HCT116 (cell line): Measurements from ENCODE around the gene TRABD. TPM values are rescaled to one million over a fixed set of nuclear protein-coding genes. Genes with fewer than 3 reads are reported as not detected.

ENCODE experiments used
- POLR2A ChIP-seq: IDR thresholded peaks from 2 replicates; pipeline ENCODE4 v1.7.0; 2011; ENCODE audit warnings: borderline replicate concordance; ENCODE audit not compliant: insufficient read depth, insufficient read length; ENCODE audit errors: extremely low read depth
- SIN3A ChIP-seq: IDR thresholded peaks from 2 replicates; pipeline ENCODE4 v1.6.1; 2012; ENCODE audit warnings: low read depth
- SP1 ChIP-seq: IDR thresholded peaks from 2 replicates; pipeline ENCODE4 v1.6.1; 2012; ENCODE audit warnings: low read depth
- total RNA-seq: library from RNA; stranded (reverse); gene quantifications from one replicate; pipeline ENCODE4 v1.2.1, GENCODE V29; 2021; ENCODE audit not compliant: unreplicated experiment
- TF ChIP-seq, protein P1 (sequence below), 3 experiments: fragments of 200-600 bp in 1 of 3; sonication (generic) in 1 of 3; IDR thresholded peaks in 2 of 3; conservative IDR thresholded peaks in 1 of 3; 2 replicates each; pipeline ENCODE4 v1.5.1; 2012 to 2017; ENCODE audit warnings: low read depth in 2 of 3, low read length in 2 of 3, antibody characterized with exemption in 1 of 3, borderline replicate concordance in 1 of 3, control low read depth in 1 of 3, mild to moderate bottlenecking in 1 of 3, mixed read lengths in 1 of 3, mixed run types in 1 of 3, moderate library complexity in 1 of 3; ENCODE audit not compliant: insufficient read depth in 1 of 3
- TF ChIP-seq, protein P2 (sequence below): IDR thresholded peaks from 2 replicates; pipeline ENCODE4 v1.6.1; 2012
- TF ChIP-seq, protein P3 (sequence below): IDR thresholded peaks from 2 replicates; pipeline ENCODE4 v1.6.1; 2012; ENCODE audit warnings: low read depth

The TRABD gene
- total RNA-seq, 1 experiment from 2014 or later = 90.3 TPM

DNA sequence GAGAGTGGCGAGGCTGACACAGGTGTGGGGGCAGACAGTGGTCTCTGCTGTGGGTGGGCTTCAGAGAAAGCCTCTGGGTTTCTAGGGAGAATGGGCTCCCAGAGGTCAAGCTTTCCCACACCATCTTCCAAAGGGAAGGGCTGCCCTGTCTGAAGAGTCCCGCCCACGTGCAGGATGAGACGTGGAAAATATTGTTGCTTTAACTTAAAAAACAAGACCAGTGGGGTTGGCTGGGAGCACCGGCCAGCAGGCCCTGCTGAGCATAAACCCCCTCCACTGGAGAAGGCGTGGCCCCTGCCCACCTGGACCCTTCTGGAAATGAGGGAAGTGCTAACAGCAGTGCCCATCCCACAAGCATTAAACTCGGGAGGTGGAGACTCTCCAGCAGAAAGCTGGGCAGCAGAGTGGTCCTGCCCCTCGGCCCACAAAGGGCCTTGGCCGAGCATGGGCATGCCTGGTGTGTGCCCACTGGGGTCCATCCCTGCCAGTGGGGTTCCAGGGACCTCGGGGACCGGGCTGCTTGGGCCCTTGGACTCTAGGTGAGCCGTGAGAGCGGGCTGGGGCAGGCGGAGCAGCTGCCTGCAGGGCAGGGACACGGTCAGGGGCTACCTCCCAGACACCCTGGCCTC is 30.5 kb downstream of the TRABD start (continued):
- TF ChIP-seq, protein P1, sequence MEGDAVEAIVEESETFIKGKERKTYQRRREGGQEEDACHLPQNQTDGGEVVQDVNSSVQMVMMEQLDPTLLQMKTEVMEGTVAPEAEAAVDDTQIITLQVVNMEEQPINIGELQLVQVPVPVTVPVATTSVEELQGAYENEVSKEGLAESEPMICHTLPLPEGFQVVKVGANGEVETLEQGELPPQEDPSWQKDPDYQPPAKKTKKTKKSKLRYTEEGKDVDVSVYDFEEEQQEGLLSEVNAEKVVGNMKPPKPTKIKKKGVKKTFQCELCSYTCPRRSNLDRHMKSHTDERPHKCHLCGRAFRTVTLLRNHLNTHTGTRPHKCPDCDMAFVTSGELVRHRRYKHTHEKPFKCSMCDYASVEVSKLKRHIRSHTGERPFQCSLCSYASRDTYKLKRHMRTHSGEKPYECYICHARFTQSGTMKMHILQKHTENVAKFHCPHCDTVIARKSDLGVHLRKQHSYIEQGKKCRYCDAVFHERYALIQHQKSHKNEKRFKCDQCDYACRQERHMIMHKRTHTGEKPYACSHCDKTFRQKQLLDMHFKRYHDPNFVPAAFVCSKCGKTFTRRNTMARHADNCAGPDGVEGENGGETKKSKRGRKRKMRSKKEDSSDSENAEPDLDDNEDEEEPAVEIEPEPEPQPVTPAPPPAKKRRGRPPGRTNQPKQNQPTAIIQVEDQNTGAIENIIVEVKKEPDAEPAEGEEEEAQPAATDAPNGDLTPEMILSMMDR (IDR thresholded peaks at IDR 0.05 in 2 of 3, conservative IDR thresholded peaks at IDR 0.05 in 1 of 3; ENCODE audit: borderline replicate concordance in 1 of 3, insufficient read depth in 1 of 3, low read depth in 2 of 3, low read length in 2 of 3) = no peak
- TF ChIP-seq, protein P2, sequence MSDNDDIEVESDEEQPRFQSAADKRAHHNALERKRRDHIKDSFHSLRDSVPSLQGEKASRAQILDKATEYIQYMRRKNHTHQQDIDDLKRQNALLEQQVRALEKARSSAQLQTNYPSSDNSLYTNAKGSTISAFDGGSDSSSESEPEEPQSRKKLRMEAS = no peak
- TF ChIP-seq SP1 (no peak), POLR2A (no peak), SIN3A (no peak)
- TF ChIP-seq, protein P3, sequence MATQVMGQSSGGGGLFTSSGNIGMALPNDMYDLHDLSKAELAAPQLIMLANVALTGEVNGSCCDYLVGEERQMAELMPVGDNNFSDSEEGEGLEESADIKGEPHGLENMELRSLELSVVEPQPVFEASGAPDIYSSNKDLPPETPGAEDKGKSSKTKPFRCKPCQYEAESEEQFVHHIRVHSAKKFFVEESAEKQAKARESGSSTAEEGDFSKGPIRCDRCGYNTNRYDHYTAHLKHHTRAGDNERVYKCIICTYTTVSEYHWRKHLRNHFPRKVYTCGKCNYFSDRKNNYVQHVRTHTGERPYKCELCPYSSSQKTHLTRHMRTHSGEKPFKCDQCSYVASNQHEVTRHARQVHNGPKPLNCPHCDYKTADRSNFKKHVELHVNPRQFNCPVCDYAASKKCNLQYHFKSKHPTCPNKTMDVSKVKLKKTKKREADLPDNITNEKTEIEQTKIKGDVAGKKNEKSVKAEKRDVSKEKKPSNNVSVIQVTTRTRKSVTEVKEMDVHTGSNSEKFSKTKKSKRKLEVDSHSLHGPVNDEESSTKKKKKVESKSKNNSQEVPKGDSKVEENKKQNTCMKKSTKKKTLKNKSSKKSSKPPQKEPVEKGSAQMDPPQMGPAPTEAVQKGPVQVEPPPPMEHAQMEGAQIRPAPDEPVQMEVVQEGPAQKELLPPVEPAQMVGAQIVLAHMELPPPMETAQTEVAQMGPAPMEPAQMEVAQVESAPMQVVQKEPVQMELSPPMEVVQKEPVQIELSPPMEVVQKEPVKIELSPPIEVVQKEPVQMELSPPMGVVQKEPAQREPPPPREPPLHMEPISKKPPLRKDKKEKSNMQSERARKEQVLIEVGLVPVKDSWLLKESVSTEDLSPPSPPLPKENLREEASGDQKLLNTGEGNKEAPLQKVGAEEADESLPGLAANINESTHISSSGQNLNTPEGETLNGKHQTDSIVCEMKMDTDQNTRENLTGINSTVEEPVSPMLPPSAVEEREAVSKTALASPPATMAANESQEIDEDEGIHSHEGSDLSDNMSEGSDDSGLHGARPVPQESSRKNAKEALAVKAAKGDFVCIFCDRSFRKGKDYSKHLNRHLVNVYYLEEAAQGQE = no peak
